Measurements from ENCODE around the gene DCANP1. TPM values are rescaled to one million over a fixed set of nuclear protein-coding genes. Genes with fewer than 3 reads are reported as not detected.

Gene DCANP1
- total RNA-seq, 4 donors from 2014 or later = not detected

DNA sequence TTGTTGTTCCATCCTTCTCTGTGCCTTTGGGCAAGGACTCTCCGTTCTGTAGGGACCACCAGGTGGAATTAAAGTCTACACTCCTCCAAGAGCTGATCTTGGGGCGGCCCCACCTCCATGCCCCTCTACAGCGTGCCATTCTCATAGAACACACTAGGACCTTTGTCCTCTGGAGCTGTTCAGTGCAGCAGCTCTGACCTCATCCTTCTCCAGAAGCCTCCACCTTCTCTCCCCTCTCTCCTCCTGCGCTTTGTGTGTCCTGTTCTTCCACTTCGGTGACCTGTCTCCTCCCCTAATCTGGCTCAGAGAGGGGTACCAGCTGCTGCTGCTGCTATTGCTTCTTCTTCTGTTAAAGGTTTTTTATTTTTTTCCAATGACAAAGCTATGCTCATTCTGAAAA, 46.3 kb downstream of the DCANP1 start:
- WGBS = 65% methylated on average over 5 of the region's 5 CpGs
- Histone ChIP-seq H3K4me1 (peaks cover 34% of the 10 kb centered on the region), H3K27me3 (no peaks in the 10 kb centered on the region), H3K36me3 (no peaks in the 10 kb centered on the region), H3K27ac (no peak overlapping the region), H3K9me3 (no peaks in the 10 kb centered on the region), H3K4me3 (no peak overlapping the region)
- no peak for DNase-seq (ENCODE audit: low spot score in 2 of 2)
- TF ChIP-seq, protein P1, sequence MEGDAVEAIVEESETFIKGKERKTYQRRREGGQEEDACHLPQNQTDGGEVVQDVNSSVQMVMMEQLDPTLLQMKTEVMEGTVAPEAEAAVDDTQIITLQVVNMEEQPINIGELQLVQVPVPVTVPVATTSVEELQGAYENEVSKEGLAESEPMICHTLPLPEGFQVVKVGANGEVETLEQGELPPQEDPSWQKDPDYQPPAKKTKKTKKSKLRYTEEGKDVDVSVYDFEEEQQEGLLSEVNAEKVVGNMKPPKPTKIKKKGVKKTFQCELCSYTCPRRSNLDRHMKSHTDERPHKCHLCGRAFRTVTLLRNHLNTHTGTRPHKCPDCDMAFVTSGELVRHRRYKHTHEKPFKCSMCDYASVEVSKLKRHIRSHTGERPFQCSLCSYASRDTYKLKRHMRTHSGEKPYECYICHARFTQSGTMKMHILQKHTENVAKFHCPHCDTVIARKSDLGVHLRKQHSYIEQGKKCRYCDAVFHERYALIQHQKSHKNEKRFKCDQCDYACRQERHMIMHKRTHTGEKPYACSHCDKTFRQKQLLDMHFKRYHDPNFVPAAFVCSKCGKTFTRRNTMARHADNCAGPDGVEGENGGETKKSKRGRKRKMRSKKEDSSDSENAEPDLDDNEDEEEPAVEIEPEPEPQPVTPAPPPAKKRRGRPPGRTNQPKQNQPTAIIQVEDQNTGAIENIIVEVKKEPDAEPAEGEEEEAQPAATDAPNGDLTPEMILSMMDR (IDR thresholded peaks at IDR 0.05) = no peak
- TF ChIP-seq POLR2A (IDR thresholded peaks at IDR 0.05) (no peak), POLR2AphosphoS5 (IDR thresholded peaks at IDR 0.05) (no peak), EP300 (IDR thresholded peaks at IDR 0.05) (no peak)

DNA sequence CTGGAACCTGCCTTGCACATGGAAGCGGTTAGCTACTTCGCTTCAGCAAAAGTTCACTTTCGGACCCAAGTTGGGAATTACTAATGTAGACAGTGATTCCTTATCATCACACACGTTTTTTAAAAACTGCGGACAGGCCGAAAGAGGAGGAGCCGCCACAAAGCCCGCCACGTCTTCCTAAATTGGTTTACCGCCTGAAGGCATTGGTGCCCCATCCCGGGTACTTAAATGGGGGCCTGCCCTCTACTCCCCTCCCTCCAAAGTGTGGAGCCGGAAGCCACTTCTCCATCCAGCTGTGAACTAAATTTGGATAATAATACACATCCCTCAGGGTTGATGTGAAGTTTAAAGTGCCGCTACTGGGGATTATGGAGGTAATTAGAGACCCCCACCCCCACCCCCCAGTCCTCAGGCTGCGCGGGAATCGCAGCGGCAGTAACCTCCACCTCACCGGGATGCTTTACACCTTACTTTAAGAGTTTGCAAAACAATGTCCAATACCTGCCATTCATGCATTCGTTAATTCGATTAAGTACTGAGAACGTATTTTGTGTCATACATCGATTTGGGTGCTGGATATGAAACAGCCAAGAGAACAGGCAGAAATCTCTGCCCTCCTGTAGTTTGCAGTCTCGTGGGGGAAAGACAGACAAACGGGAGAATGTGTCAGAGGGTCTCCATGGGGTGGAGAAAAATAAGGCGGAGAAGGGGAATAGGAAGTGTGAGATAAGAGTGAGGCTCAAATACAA, 47.2 kb downstream of the DCANP1 start:
- TF ChIP-seq EP300 (IDR thresholded peaks at IDR 0.05) = no peak
- no peak for TF ChIP-seq POLR2AphosphoS5 (IDR thresholded peaks at IDR 0.05)
- no peak for TF ChIP-seq POLR2A (IDR thresholded peaks at IDR 0.05)
- TF ChIP-seq, protein P1 (IDR thresholded peaks at IDR 0.05) = no peak
- DNase-seq (ENCODE audit: low spot score in 2 of 2) = no peak
- Histone ChIP-seq H3K27me3 (no peaks in the 10 kb centered on the region), H3K27ac (peak overlapping the region; percentile 89), H3K4me1 (peaks cover 43% of the 10 kb centered on the region), H3K4me3 (peak overlapping the region; percentile 91), H3K9me3 (no peaks in the 10 kb centered on the region), H3K36me3 (no peaks in the 10 kb centered on the region)
- 33% methylated on average over 25 of the region's 25 CpGs for WGBS

DNA sequence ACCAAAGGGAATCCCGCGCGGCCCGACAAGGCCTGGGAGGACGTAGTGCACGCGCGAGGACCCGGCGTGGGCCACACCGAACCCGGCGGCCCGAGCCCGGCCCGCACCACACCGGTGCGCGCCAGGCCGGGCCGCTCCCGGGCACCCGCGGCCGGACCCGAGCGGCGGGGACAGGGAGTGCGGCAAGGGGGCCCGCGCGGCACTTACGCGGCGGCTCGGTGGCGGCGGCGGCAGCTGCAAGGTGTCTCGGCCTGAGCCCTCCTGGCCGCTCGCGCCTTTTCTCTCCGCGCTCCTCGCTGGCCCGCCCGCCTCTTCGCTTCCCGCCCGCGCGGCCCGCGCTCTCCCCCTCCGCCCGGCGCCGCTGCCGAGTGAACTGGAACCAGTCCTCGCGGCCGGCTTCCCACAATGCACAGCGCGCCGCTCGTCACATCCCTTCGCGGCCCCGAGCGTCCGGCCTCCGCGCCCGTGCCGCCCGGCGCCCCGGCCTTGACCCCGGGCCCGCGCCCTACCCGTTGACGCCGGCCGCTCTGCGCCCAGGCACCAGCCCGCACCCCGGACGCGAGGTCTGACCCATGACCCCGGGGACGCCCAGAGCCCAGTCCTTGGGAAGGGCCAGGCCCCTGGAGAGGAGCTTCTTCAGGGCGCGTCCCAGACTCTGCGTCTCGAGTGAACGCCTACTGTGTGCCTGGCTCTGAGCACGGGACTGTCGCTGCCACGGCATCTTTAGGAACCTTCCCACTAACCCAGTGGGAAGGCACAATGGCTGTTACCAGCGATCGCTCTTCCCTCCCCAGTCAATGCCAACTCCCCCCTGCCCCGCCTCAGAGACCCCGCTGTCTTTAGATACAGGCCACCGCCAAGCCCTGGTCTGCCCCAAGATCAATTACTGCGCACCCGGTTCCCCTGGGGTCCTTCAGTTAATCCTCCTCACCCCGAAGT, 48.0 kb downstream of the DCANP1 start, which contains the start of gene MACROH2A1:
Gene MACROH2A1, minus strand, starts transcription at position 377 of the 939 bp plus-strand sequence. CDS start 10,138 bp downstream, outside the sequence.
- Histone ChIP-seq H3K4me1 (peaks cover 50% of the 10 kb centered on the region), H3K4me3 (peak within 1 kb of the TSS; percentile 91), H3K9me3 (no peaks in the 10 kb centered on the region), H3K27ac (peak within 1 kb of the TSS; percentile 89), H3K27me3 (no peaks in the 10 kb centered on the region), H3K36me3 (no peaks in the 10 kb centered on the region)
- 3% methylated on average over 26 of the region's 109 CpGs for WGBS
- peak; percentile 91 to 95 for DNase-seq (ENCODE audit: low spot score in 2 of 2)
- TF ChIP-seq, protein P1 (IDR thresholded peaks at IDR 0.05) = no peak
- TF ChIP-seq EP300 (IDR thresholded peaks at IDR 0.05) (no peak), POLR2AphosphoS5 (IDR thresholded peaks at IDR 0.05) (peak in 2 of 3 donors; percentile 13 to 36), POLR2A (IDR thresholded peaks at IDR 0.05) (peak; percentile 58 to 78)

DNA sequence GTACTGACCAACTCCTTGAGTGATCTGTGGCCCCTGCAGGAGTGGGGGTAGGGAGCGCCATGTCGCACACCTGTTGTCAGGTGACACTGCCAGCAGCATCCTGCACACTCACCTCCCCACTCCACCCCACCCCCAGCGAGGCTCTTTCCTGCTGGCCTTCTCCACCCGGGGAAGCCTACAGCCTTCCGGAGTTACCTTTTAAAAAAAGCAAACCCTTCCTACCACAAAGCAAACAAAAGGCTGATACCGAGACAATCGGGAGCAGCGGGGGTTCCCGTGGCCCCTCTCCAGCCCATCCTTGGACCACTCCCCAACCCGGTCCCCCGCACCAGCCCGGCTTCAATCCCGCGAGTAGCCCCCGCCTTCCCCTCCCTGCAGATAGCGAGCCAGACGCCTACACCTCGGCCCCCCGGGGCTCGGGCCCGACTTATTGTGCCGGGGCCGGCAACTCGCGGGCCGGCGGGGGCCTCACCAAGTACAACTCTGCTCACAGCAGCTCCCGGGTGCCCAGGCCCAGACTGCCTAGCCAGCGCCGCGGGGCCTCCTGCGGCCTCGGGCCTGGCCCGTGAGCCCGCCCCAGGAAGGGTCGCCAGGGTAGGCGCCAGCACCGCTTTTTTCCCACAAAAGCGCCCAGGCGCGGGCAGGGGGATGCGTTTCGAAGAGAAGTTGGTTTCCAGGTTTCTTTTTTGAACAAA, 48.8 kb downstream of the DCANP1 start:
- H3K27me3 ChIP-seq = no peaks in the 10 kb centered on the region
- peak overlapping the region; percentile 89 for H3K27ac ChIP-seq
- H3K9me3 ChIP-seq = no peaks in the 10 kb centered on the region
- no peak for DNase-seq (ENCODE audit: low spot score in 2 of 2)
- H3K36me3 ChIP-seq = no peaks in the 10 kb centered on the region
- 1% methylated on average over 24 of the region's 43 CpGs for WGBS
- TF ChIP-seq POLR2AphosphoS5 (IDR thresholded peaks at IDR 0.05) = no peak
- TF ChIP-seq, protein P1 (IDR thresholded peaks at IDR 0.05) = no peak
- TF ChIP-seq POLR2A (IDR thresholded peaks at IDR 0.05) = no peak
- TF ChIP-seq EP300 (IDR thresholded peaks at IDR 0.05) = no peak
- H3K4me3 ChIP-seq = peak overlapping the region; percentile 91
- H3K4me1 ChIP-seq = peaks cover 59% of the 10 kb centered on the region
